ENCODE data around the gene RFC2.
A peak's percentile ranks its signal among the peaks of the same experiment; 100 is the strongest.

The RFC2 gene

GRCh38 chr7:74289018-74289658 is 34.9 kb upstream of the RFC2 start, which contains the start of gene CLIP2:
CLIP2 (plus strand) TSS chr7:74289407; CDS start chr7:74317547, 28,140 bp downstream.
- Histone ChIP-seq H3K4me3 (peak within 1 kb of the TSS; percentile 88), H3K27ac (peak within 1 kb of the TSS; percentile 69 to 86)
- DNase-seq (ENCODE audit: low spot score): peak; percentile 90
- no peak for TF ChIP-seq CTCF (IDR thresholded peaks at IDR 0.05)

- peak overlapping the region; percentile 88 for H3K4me3 ChIP-seq
Measured at GRCh38 chr7:74288034-74288881, 34.1 kb upstream of the RFC2 start.

GRCh38 chr7:74287303-74288033 is 33.3 kb upstream of the RFC2 start:
- no peak overlapping the region for H3K4me3 ChIP-seq
- no peak for DNase-seq (ENCODE audit: low spot score)
- H3K27ac ChIP-seq: no peak overlapping the region
- no peak for TF ChIP-seq CTCF (IDR thresholded peaks at IDR 0.05)

More at GRCh38 chr7:74288034-74288881, 34.1 kb upstream of the RFC2 start:
- peak overlapping the region in 1 of 2 donors; percentile 54 for H3K27ac ChIP-seq
- no peak for TF ChIP-seq CTCF (IDR thresholded peaks at IDR 0.05)
- DNase-seq (ENCODE audit: low spot score): no peak

DNA sequence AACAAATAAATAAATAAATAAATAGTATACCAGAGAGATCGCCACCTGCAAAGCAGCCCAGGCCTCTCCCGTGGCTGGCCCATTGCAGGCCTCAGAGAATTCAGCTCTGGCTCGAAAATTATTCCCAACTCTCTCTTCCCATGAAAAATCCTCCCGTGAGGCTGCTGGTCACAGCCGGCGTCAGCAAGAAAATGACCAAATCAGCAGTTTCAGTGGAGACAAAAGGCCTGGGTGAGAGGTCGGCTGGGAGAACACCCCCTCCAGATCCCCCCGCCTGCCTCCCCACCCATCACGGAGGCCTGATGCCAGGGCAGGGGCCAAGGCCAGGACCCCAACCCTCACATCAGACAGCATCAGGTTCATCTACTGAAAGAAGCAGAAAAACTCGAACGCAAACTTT is 31.9 kb upstream of the RFC2 start:
- Histone ChIP-seq H3K4me3 (no peak overlapping the region), H3K27ac (no peak overlapping the region)
- no peak for DNase-seq (ENCODE audit: low spot score)
- TF ChIP-seq CTCF (IDR thresholded peaks at IDR 0.05): no peak

DNA sequence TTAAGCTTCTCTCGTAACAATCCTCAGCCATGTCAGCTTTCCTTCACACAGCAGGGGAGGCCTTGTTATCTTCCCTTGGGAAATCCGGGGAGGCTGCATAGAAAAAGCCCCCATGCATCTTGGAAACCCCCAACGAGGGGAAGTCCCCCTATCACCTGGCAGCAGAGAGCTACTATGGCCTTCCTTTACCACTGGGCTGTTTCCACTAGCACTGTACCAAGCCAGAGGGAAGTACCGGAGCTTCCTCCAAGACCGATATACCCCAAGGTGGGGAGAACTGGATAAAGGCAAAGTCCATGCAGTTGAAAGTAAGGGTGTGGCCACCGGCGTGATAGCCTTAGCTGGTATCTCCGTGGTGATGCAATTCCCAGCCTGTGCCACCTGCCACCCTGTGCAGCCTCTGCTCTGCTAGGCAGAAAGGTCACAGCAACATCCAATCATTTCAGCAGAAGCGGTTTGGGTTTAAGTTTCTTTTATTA is 30.6 kb upstream of the RFC2 start:
- no peak for TF ChIP-seq CTCF (IDR thresholded peaks at IDR 0.05)
- no peak for DNase-seq (ENCODE audit: low spot score)
- Histone ChIP-seq H3K27ac (no peak overlapping the region), H3K4me3 (no peak overlapping the region)

GRCh38 chr7:74283858-74284447 is 29.8 kb upstream of the RFC2 start:
- peak; percentile 35 for DNase-seq (ENCODE audit: low spot score)
- no peak overlapping the region for H3K4me3 ChIP-seq
- H3K27ac ChIP-seq: no peak overlapping the region
- no peak for TF ChIP-seq CTCF (IDR thresholded peaks at IDR 0.05)

Measured in coronary artery (tissue), 2 donors.